IMR-90 (cell line): ENCODE data around the gene NPPA. TPM values are rescaled to one million over a fixed set of nuclear protein-coding genes. Genes with fewer than 3 reads are reported as not detected.
A peak's percentile ranks its signal among the peaks of the same experiment; 100 is the strongest.

Source experiments
- BHLHE40 ChIP-seq: fragments of 150-350 bp; IDR thresholded peaks from 2 replicates; pipeline ENCODE4 v1.6.1; 2016; ENCODE audit warnings: mild to moderate bottlenecking, low read depth, low read length
- FOS ChIP-seq: fragments of 150-350 bp; IDR thresholded peaks from 2 replicates; pipeline ENCODE4 v1.6.1; 2016; ENCODE audit warnings: low read depth, low read length
- MAFK ChIP-seq: IDR thresholded peaks from 2 replicates; pipeline ENCODE4 v1.6.1; 2012; ENCODE audit warnings: low read depth, low read length, improper control_type of control experiment
- SMC3 ChIP-seq: fragments of 150-350 bp; IDR thresholded peaks from 2 replicates; pipeline ENCODE4 v1.6.1; 2016; ENCODE audit warnings: low read depth, mild to moderate bottlenecking, antibody characterized with exemption, low read length, moderate library complexity
- polyA plus RNA-seq, 3 experiments: library from polyadenylated mRNA; depleted of rRNA; stranded (reverse); fragments of >200 nt; gene quantifications; 2 replicates each; pipeline ENCODE4 v1.2.3, GENCODE V29; 2012; ENCODE audit warnings: low replicate concordance in 1 of 3
- total RNA-seq: library from RNA; depleted of rRNA; stranded (reverse); fragments of >200 nt; gene quantifications from 2 replicates; pipeline ENCODE4 v1.2.3, GENCODE V29; 2012

NPPA gene
- total and polyA plus RNA-seq, 2 of the 4 experiments (the other 2 are of a cell fraction), result not detected

GRCh38 chr1:11805422-11806306 lies 41.9 kb downstream of the NPPA start, which contains the start of the genes CLCN6 and MTHFR (continued):
- TF ChIP-seq SMC3, result no peak
- TF ChIP-seq BHLHE40, result peak; percentile 94
- TF ChIP-seq FOS, result peak; percentile 98
- TF ChIP-seq MAFK, result no peak
